Choroid plexus epithelial cell (primary cell): Measurements from ENCODE around the gene GREB1L.
A peak's percentile ranks its signal among the peaks of the same experiment; 100 is the strongest.
"Not testable (repeated sequence)": the region's sequence is repeated elsewhere in the genome, so short reads cannot be mapped to it uniquely, and the experiment has no call there.

Experiments used
- DNase-seq: peaks from one replicate; pipeline ENCODE4 v3.0.0-alpha.2; 2010; ENCODE audit warnings: low read depth
- H3K4me3 ChIP-seq: 2 replicates; pipeline ENCODE4 v1.5.1; 2011; ENCODE audit warnings: low read depth, mild to moderate bottlenecking, control low read depth, low read length, moderate library complexity
- TF ChIP-seq, protein P1 (sequence below): conservative IDR thresholded peaks from 2 replicates; pipeline ENCODE4 v1.5.1; 2011; ENCODE audit warnings: low read depth, mild to moderate bottlenecking, control low read depth, inconsistent platforms, low read length, moderate library complexity

The GREB1L gene

DNA sequence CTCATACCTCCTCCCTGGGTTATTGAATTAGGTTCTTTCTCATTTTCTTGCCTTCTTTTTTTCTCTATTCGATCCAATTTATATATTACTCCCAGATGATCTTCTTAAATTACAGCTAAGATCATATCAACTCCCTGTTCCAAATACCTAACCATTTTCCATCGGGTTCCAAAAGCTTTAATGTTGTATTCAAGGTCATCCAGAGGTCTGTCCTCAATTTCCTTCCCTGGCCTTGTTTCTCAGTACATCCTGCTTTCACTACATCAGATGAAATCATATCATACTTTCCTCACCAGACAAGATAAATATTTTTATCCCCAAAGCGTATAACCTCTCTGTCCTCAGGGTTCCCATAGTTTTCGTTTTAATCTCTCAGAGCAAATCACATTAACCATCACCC lies 36.3 kb upstream of the GREB1L start:
- no peak overlapping the region for H3K4me3 ChIP-seq
- DNase-seq = no peak
- TF ChIP-seq, protein P1, sequence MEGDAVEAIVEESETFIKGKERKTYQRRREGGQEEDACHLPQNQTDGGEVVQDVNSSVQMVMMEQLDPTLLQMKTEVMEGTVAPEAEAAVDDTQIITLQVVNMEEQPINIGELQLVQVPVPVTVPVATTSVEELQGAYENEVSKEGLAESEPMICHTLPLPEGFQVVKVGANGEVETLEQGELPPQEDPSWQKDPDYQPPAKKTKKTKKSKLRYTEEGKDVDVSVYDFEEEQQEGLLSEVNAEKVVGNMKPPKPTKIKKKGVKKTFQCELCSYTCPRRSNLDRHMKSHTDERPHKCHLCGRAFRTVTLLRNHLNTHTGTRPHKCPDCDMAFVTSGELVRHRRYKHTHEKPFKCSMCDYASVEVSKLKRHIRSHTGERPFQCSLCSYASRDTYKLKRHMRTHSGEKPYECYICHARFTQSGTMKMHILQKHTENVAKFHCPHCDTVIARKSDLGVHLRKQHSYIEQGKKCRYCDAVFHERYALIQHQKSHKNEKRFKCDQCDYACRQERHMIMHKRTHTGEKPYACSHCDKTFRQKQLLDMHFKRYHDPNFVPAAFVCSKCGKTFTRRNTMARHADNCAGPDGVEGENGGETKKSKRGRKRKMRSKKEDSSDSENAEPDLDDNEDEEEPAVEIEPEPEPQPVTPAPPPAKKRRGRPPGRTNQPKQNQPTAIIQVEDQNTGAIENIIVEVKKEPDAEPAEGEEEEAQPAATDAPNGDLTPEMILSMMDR = no peak

DNA sequence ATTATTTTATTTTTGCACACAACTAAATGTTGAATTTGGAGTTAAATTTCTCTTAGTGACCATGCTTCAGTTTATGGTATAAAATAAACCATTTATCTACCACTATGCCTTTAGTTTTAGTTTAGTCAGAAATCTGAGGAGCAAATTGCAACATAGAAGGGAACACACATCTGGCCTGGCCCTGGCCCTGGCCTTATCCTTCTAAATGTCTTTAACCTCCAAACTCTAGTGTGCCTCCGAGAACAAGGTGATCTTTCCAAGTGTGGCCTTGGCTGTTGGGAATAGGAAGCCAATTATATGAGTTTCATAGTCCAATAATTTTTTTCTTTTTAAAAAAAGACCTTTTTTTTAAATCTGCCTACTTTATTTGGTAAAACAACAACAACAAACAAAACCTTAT lies 31.8 kb upstream of the GREB1L start:
- TF ChIP-seq, protein P1 = no peak
- no peak for DNase-seq
- H3K4me3 ChIP-seq = no peak overlapping the region

DNA sequence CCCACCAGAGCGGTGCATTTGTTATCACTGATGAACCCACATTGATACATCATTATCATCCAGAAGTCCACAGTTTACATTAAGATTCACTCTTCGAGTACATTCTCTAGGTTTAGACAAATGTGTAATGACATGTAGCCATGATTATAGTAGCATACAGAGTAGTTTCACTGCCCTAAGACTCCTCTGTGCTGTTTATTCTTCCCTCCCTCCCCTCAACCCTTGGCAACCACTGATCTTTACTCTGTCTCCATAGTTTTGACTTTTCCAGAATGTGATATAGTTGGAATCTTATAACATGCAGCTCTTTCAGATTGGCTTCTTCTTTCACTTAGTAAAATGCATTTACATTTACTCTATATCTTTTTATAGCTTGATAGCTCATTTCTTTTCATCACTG lies 31.2 kb upstream of the GREB1L start:
- H3K4me3 ChIP-seq = no peak overlapping the region
- TF ChIP-seq, protein P1 = no peak
- DNase-seq = no peak

DNA sequence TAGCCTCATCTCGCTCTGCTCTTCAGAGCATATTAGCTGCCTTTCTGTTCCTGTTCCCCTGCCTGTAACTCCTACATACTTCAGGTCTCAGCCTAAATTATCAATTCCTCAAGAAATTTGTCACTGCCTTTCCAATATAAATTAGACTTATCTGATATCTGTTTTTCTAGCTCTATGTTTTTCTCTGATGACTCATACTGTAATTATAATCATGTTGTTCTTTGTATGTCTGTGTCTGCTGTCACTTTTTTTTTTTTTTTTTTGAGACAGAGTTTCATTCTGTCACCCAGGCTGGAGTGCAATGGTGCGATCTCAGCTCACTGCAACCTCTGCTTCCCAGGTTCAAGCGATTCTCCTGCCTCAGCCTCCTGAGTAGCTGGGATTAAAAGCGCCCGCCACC lies 27.6 kb upstream of the GREB1L start:
- not testable (repeated sequence) for DNase-seq

DNA sequence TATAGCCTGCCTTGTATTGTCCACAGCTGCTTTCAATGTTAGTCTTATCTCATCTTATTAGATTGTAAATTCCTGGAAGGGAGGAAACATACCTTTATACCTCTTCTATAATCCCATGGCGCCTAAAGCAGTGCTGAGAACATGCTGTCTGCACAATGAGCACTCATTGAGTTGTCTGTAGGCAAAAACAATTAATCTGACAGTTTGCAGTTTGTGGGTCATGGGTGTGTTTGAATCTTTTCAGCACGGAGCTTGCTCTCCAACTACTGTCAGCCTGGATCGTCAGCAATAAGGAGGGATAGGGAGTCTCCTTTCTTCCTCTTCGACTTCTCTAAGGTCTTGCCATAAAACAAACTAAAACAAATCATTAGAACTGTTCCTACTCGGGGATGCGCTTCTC lies 26.5 kb upstream of the GREB1L start:
- no peak for DNase-seq
- TF ChIP-seq, protein P1 = no peak
- no peak overlapping the region for H3K4me3 ChIP-seq

More for the DNA sequence above, 27.6 kb upstream of the GREB1L start:
- H3K4me3 ChIP-seq = not testable (repeated sequence)

DNA sequence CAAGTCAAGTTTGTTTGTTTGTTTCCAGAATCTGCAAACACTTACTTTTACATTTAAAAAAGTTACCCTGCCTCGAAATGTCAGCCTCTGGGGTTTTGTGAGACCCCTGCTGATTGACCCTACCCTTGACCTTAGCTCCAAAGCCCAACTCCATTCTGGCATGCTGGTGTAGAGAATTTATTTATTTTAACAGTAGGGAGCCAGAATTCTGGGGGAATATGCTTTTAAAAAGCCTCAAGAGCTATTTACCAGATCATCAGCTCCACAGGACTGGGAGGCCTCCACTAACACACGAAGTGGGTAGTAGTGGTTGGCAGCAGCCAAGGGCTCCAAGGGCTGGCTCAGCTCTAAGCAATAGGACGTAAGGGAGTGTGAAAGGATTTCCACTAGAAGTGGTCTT lies 23.2 kb upstream of the GREB1L start:
- H3K4me3 ChIP-seq = no peak overlapping the region
- peak; percentile 48 for DNase-seq
- TF ChIP-seq, protein P1 = no peak

DNA sequence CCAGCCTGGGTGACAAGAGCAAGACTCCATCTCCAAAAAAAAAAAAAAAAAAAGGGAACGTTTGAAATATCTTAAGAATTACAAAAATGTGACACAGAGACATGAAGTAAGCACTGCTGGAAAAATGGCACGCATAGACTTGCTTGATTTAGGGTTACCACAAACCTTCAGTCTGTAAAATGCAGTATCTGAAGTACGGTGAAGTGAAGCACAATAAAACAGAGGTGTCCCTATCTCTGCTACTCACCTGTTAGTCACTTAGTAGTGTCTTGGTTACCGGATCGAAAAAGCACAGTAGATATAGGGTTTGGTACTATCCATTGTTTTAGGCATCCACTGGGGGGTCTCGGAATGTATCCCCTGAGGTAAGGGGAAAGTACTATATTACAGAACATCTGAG lies 11.6 kb upstream of the GREB1L start:
- H3K4me3 ChIP-seq = no peak overlapping the region
- DNase-seq = no peak
- TF ChIP-seq, protein P1 = no peak
